ENCODE results near the gene GRAMD1C. TPM values are rescaled to one million over a fixed set of nuclear protein-coding genes. Genes with fewer than 3 reads are reported as not detected.

Gene GRAMD1C
- total and polyA plus RNA-seq, 2 donors (not counting 1 experiment from before 2014, with no cell fraction given): 0.82 to 7.8 TPM

- no peaks in the 10 kb centered on the region for H3K36me3 ChIP-seq (ENCODE audit: control insufficient read depth, insufficient read depth, low read length)
- H3K27ac ChIP-seq (ENCODE audit: insufficient read depth, low read length): no peak overlapping the region
- H3K4me2 ChIP-seq (ENCODE audit: extremely low read depth, insufficient read depth, low read length): peak overlapping the region; percentile 32
- H3K9ac ChIP-seq (ENCODE audit: insufficient read depth, low read length): no peak overlapping the region
- no peaks in the 10 kb centered on the region for H3K27me3 ChIP-seq (ENCODE audit: control insufficient read depth, insufficient read depth, low read length)
- H3K4me1 ChIP-seq (ENCODE audit: control insufficient read depth, extremely low read depth, insufficient read depth, low read length): peaks cover 7% of the 10 kb centered on the region
- H4K20me1 ChIP-seq (ENCODE audit: control insufficient read depth, extremely low read depth, insufficient read depth, low read length): no peaks in the 10 kb centered on the region
- peak; percentile 69 to 71 for DNase-seq (ENCODE audit: low read depth in 2 of 2)
- no peaks in the 10 kb centered on the region for H3K9me3 ChIP-seq (ENCODE audit: control insufficient read depth, insufficient read depth, low read depth, low read length)
- no peak for TF ChIP-seq EZH2 (IDR thresholded peaks at IDR 0.05; ENCODE audit: low read length, missing control alignments)
- TF ChIP-seq CTCF (conservative IDR thresholded peaks at IDR 0.05 in 1 of 2, IDR thresholded peaks at IDR 0.05 in 1 of 2; ENCODE audit: low read depth in 1 of 2, low read length in 2 of 2): peak; percentile 60 to 62
- H3K4me3 ChIP-seq (replicated peaks in 1 of 4; ENCODE audit: control extremely low read depth in 1 of 4, insufficient read depth in 1 of 4, low read depth in 3 of 4, low read length in 4 of 4): peak overlapping the region in 1 of 4 experiments; percentile 14
- H3K79me2 ChIP-seq (ENCODE audit: control insufficient read depth, insufficient read depth, low read length): no peaks in the 10 kb centered on the region
- H2AFZ ChIP-seq (ENCODE audit: low read length): peak overlapping the region; percentile 54
Observed at GRCh38 chr3:113912552-113913236, 74.1 kb downstream of the GRAMD1C start.

- DNase-seq (ENCODE audit: low read depth in 2 of 2): peak in 1 of 2 donors; percentile 75
- H3K4me2 ChIP-seq (ENCODE audit: extremely low read depth, insufficient read depth, low read length): no peak overlapping the region
Observed at GRCh38 chr3:113914646-113915045, 76.1 kb downstream of the GRAMD1C start.

GRCh38 chr3:113927556-113927955, 89.0 kb downstream of the GRAMD1C start:
- H3K27me3 ChIP-seq (ENCODE audit: control insufficient read depth, insufficient read depth, low read length): no peaks in the 10 kb centered on the region
- no peaks in the 10 kb centered on the region for H3K79me2 ChIP-seq (ENCODE audit: control insufficient read depth, insufficient read depth, low read length)
- no peak for DNase-seq (ENCODE audit: low read depth in 2 of 2)

More at GRCh38 chr3:113914646-113915045, 76.1 kb downstream of the GRAMD1C start:
- H3K4me1 ChIP-seq (ENCODE audit: control insufficient read depth, extremely low read depth, insufficient read depth, low read length): peaks cover 7% of the 10 kb centered on the region
- no peak overlapping the region for H3K4me3 ChIP-seq (replicated peaks in 1 of 4; ENCODE audit: control extremely low read depth in 1 of 4, insufficient read depth in 1 of 4, low read depth in 3 of 4, low read length in 4 of 4)
- no peak overlapping the region for H2AFZ ChIP-seq (ENCODE audit: low read length)
- H4K20me1 ChIP-seq (ENCODE audit: control insufficient read depth, extremely low read depth, insufficient read depth, low read length): no peaks in the 10 kb centered on the region
- no peak overlapping the region for H3K27ac ChIP-seq (ENCODE audit: insufficient read depth, low read length)
- H3K9me3 ChIP-seq (ENCODE audit: control insufficient read depth, insufficient read depth, low read depth, low read length): no peaks in the 10 kb centered on the region
- no peaks in the 10 kb centered on the region for H3K79me2 ChIP-seq (ENCODE audit: control insufficient read depth, insufficient read depth, low read length)
- no peaks in the 10 kb centered on the region for H3K36me3 ChIP-seq (ENCODE audit: control insufficient read depth, insufficient read depth, low read length)
- H3K9ac ChIP-seq (ENCODE audit: insufficient read depth, low read length): no peak overlapping the region
- no peaks in the 10 kb centered on the region for H3K27me3 ChIP-seq (ENCODE audit: control insufficient read depth, insufficient read depth, low read length)
- TF ChIP-seq CTCF (conservative IDR thresholded peaks at IDR 0.05 in 1 of 2, IDR thresholded peaks at IDR 0.05 in 1 of 2; ENCODE audit: low read depth in 1 of 2, low read length in 2 of 2): no peak

More at GRCh38 chr3:113927556-113927955, 89.0 kb downstream of the GRAMD1C start:
- TF ChIP-seq EZH2 (IDR thresholded peaks at IDR 0.05; ENCODE audit: low read length, missing control alignments) (no peak), CTCF (conservative IDR thresholded peaks at IDR 0.05 in 1 of 2, IDR thresholded peaks at IDR 0.05 in 1 of 2; ENCODE audit: low read depth in 1 of 2, low read length in 2 of 2) (no peak)
- H3K36me3 ChIP-seq (ENCODE audit: control insufficient read depth, insufficient read depth, low read length): no peaks in the 10 kb centered on the region
- no peaks in the 10 kb centered on the region for H3K9me3 ChIP-seq (ENCODE audit: control insufficient read depth, insufficient read depth, low read depth, low read length)
- H3K9ac ChIP-seq (ENCODE audit: insufficient read depth, low read length): no peak overlapping the region
- no peak overlapping the region for H2AFZ ChIP-seq (ENCODE audit: low read length)
- no peak overlapping the region for H3K4me3 ChIP-seq (replicated peaks in 1 of 4; ENCODE audit: control extremely low read depth in 1 of 4, insufficient read depth in 1 of 4, low read depth in 3 of 4, low read length in 4 of 4)
- H3K4me2 ChIP-seq (ENCODE audit: extremely low read depth, insufficient read depth, low read length): no peak overlapping the region
- no peak overlapping the region for H3K27ac ChIP-seq (ENCODE audit: insufficient read depth, low read length)
- H3K4me1 ChIP-seq (ENCODE audit: control insufficient read depth, extremely low read depth, insufficient read depth, low read length): no peaks in the 10 kb centered on the region
- H4K20me1 ChIP-seq (ENCODE audit: control insufficient read depth, extremely low read depth, insufficient read depth, low read length): no peaks in the 10 kb centered on the region
